Measurements from ENCODE around the gene IFT52. TPM values are rescaled to one million over a fixed set of nuclear protein-coding genes. Genes with fewer than 3 reads are reported as not detected.
"Not testable (repeated sequence)": the region's sequence is repeated elsewhere in the genome, so short reads cannot be mapped to it uniquely, and the experiment has no call there.

Gene IFT52
- total RNA-seq, 4 donors from 2014 or later, result 20.1 to 40.4 (median 28.7) TPM

DNA sequence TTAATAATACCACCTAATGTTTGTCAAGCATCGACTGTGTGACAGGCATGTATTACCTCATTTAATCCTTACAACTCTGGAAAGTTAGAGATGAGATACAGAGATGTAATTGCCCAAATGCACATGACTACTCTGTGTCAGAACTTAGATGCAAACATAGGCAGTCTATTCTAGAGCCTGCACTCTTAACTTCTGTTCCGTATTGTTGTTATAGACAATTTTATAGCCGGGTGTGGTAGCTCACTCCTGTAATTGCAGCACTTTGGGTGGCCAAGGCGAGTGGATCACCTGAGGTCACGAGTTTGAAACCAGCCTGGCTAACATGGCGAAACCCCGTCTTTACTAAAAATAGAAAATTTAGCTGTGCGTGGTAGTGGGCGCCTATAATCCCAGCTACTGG lies 15.0 kb downstream of the IFT52 start:
- WGBS, 2 donors, result 97 to 99% methylated on average over 9 of the region's 9 CpGs
- Histone ChIP-seq H3K36me3 (peaks cover 21 to 28% of the 10 kb centered on the region in 2 donors), H3K27me3 (no peaks in the 10 kb centered on the region)

DNA sequence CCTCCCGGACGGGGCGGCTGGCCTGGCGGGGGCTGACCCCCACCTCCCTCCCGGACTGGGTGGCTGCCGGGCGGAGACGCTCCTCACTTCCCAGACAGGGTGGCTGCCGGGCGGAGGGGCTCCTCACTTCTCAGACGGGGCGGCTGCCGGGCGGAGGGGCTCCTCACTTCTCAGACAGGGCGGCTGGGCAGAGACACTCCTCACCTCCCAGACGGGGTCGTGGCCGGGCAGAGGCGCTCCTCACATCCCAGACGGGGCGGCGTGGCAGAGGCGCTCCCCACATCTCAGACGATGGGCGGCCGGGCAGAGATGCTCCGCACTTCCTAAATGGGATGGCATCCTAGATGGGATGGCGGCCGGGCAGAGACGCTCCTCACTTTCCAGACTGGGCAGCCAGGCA lies 16.5 kb downstream of the IFT52 start:
- no CpG with 5 or more reads among the region's 30 CpGs for WGBS, 2 donors
- H3K27ac ChIP-seq; H3K4me1 ChIP-seq; DNase-seq; intact Hi-C loops (cut with DNase I); H3K4me3 ChIP-seq (replicated peaks in 1 of 3); H3K9me3 ChIP-seq; H3K27me3 ChIP-seq: not testable (repeated sequence)
- peaks cover 21 to 28% of the 10 kb centered on the region in 2 donors for H3K36me3 ChIP-seq

More for the DNA sequence above, 15.0 kb downstream of the IFT52 start:
- no peak overlapping the region for H3K4me3 ChIP-seq (replicated peaks in 1 of 3)
- TF ChIP-seq, protein P1, sequence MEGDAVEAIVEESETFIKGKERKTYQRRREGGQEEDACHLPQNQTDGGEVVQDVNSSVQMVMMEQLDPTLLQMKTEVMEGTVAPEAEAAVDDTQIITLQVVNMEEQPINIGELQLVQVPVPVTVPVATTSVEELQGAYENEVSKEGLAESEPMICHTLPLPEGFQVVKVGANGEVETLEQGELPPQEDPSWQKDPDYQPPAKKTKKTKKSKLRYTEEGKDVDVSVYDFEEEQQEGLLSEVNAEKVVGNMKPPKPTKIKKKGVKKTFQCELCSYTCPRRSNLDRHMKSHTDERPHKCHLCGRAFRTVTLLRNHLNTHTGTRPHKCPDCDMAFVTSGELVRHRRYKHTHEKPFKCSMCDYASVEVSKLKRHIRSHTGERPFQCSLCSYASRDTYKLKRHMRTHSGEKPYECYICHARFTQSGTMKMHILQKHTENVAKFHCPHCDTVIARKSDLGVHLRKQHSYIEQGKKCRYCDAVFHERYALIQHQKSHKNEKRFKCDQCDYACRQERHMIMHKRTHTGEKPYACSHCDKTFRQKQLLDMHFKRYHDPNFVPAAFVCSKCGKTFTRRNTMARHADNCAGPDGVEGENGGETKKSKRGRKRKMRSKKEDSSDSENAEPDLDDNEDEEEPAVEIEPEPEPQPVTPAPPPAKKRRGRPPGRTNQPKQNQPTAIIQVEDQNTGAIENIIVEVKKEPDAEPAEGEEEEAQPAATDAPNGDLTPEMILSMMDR (IDR thresholded peaks at IDR 0.05), result no peak
- no peak for TF ChIP-seq POLR2A (IDR thresholded peaks at IDR 0.05)
- H3K27ac ChIP-seq, result no peak overlapping the region
- no peaks in the 10 kb centered on the region for H3K9me3 ChIP-seq
- DNase-seq, result no peak
- H3K4me1 ChIP-seq, result no peaks in the 10 kb centered on the region
- intact Hi-C loops (cut with DNase I), result no loop called here

DNA sequence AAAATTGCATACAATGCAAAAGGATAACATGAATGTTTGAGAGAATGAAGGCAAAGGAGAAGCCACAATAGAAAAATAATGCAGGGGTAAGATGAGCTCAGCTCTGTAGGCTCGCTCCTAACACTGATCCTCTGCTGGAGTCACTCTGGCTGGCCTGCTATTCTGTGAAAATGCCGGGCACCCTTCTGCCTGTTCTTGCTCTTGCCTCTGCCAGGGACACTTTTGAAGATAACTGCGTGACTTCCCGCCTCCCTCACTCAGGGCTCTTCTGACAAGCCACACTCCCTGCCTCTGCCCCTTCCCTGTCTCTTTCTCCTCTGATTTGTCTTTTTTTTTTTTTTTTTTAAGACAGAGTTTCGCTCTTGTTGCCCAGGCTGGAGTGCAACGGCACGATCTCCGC lies 40.9 kb downstream of the IFT52 start:
- TF ChIP-seq, protein P1 (IDR thresholded peaks at IDR 0.05), result no peak
- no peak for TF ChIP-seq POLR2A (IDR thresholded peaks at IDR 0.05)
- no peak for DNase-seq
- WGBS, 2 donors, result 92 to 96% methylated on average over 8 of the region's 8 CpGs
- Histone ChIP-seq H3K27me3 (no peaks in the 10 kb centered on the region), H3K36me3 (peaks cover 17 to 19% of the 10 kb centered on the region in 2 donors), H3K27ac (no peak overlapping the region), H3K9me3 (no peaks in the 10 kb centered on the region), H3K4me1 (no peaks in the 10 kb centered on the region), H3K4me3 (replicated peaks in 1 of 3) (no peak overlapping the region)
- intact Hi-C loops (cut with DNase I), result no loop called here

DNA sequence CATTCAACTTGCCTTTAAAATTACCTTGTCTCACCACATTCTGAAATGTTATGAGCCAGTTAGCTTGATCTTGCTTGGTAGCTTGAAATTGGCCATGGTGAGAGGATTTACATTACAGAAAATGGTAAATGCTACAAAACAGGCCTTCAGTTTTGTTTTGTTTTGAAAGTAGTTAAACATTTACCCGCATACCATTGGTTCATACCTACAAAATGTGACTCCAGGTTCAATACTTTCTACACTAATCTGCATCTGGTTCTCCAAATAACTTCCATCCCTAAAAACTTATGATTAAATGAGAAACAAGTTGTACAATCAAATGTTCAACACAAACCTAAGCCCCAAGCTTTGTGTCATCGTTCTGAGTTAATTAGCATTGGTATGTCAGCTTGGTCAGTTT lies 45.7 kb downstream of the IFT52 start:
- peaks cover 46 to 47% of the 10 kb centered on the region in 2 donors for H3K36me3 ChIP-seq

DNA sequence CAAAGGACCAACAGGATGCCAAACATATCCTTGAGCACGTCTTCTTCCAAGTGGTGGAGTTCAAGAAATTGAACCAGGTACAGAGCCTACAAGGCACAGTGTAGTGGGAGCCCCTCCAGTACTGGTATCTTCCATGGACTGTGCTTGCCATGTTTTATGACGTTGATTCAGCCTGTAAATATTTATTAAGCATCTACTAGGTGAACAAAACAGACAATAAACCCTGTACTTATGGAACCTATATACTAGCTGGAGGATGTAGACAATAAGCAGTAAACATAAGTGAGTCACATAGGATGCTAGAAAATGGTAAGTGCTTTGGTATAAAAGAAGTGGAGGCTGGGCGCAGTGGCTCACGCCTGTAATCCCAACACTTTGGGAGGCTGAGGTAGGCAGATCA lies 51.8 kb downstream of the IFT52 start:
- Histone ChIP-seq H3K36me3 (peaks cover 30 to 49% of the 10 kb centered on the region in 2 donors), H3K4me3 (replicated peaks in 1 of 3) (no peak overlapping the region), H3K27me3 (no peaks in the 10 kb centered on the region), H3K4me1 (no peaks in the 10 kb centered on the region), H3K9me3 (no peaks in the 10 kb centered on the region), H3K27ac (no peak overlapping the region)
- no peak for DNase-seq
- 98 to 100% methylated on average over 4 of the region's 4 CpGs for WGBS, 2 donors
- TF ChIP-seq, protein P1 (IDR thresholded peaks at IDR 0.05), result no peak
- TF ChIP-seq POLR2A (IDR thresholded peaks at IDR 0.05), result no peak
- intact Hi-C loops (cut with DNase I), result no loop called here

More for the DNA sequence above, 45.7 kb downstream of the IFT52 start:
- H3K27ac ChIP-seq, result no peak overlapping the region
- no peak overlapping the region for H3K4me3 ChIP-seq (replicated peaks in 1 of 3)
- WGBS, 2 donors, result 94 to 95% methylated on average over 2 of the region's 2 CpGs
- intact Hi-C loops (cut with DNase I), result no loop called here
- no peaks in the 10 kb centered on the region for H3K4me1 ChIP-seq
- DNase-seq, result no peak
- H3K27me3 ChIP-seq, result no peaks in the 10 kb centered on the region
- TF ChIP-seq POLR2A (IDR thresholded peaks at IDR 0.05), result no peak
- TF ChIP-seq, protein P1 (IDR thresholded peaks at IDR 0.05), result no peak
- H3K9me3 ChIP-seq, result no peaks in the 10 kb centered on the region
